ENCODE measurements around the gene C1orf105.

C1orf105 gene

DNA sequence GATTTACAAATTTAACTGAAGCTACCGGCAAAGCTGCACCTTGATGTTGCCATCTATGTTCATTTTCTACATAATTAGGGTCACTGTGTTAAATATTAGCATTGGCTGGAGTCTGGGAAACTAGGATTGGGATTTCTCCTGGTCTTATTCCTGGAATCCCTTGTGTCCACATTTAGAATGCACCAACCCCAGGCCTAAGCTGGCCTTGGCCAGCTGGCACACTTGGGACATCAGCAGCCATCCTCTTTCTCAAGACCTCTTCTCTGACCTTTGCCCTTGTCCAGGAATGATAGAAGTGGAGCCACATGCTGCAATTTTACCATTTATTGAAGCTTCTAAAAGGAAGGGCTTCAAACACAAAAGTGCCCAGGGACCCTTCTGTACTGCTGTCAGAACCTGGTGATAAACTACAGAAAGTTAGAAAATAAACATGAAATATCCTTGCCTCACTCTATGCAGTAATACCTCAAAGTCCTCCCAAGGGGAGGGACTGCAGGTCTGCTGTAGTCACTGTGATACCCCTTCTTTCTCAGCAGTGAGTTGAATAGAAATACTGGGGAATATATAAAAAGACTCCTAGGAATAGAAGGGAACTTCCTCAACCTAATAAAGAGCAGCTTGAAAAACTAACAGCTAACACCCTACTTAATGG is 37.1 kb downstream of the C1orf105 start:
- TF ChIP-seq CTCF (conservative IDR thresholded peaks at IDR 0.05) (no peak), ZFX (IDR thresholded peaks at IDR 0.05) (no peak)
- H3K27ac ChIP-seq = no peak overlapping the region

- no peak overlapping the region for H3K27ac ChIP-seq
- TF ChIP-seq CTCF (conservative IDR thresholded peaks at IDR 0.05) = no peak
- no peak for TF ChIP-seq ZFX (IDR thresholded peaks at IDR 0.05)
These were observed 39.7 kb downstream of the C1orf105 start for GRCh38 chr1:172460177-172460576.

DNA sequence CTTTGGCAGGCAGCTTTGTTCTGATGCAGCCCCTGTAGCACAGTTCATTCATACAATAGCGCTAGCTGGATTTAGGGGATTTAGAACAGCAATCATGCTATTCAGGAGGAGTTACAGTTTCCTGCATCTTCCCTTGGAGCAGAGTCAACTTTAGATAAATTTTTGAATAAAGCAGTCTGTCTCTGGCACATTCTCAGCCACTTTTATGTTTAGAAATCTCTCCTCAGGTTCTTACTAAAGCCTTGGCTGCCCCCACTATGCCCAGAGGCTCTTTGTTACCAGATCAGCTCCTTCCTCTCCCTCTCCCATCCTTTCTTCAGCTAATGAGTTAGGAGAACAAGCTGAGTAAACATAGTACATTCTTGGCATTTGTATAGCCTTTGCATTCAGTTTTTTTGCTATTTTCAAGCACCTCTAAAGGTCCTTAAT is 40.4 kb downstream of the C1orf105 start:
- H3K27ac ChIP-seq = no peak overlapping the region
- TF ChIP-seq ZFX (IDR thresholded peaks at IDR 0.05) (no peak), CTCF (conservative IDR thresholded peaks at IDR 0.05) (no peak)

DNA sequence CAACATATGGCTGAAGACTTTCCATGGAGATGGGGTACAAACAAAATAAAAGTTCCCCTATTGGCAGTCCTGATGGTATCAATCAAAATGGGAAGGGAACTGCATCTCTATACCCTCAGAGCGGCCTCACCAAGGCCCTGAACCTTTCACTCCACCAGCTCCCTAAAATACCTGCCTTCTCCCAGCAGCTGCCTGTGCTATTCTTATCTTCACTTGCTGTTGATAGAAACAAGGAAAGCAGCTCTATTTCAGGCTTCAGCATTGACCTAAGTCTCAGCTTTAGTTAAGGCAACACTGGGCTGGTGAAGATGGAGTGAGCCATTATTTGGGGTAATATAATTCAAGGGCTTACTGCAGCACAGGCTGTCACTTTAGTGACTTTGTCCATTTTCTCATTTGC is 45.1 kb downstream of the C1orf105 start:
- TF ChIP-seq ZFX (IDR thresholded peaks at IDR 0.05) (no peak), CTCF (conservative IDR thresholded peaks at IDR 0.05) (no peak)
- H3K27ac ChIP-seq = no peak overlapping the region

DNA sequence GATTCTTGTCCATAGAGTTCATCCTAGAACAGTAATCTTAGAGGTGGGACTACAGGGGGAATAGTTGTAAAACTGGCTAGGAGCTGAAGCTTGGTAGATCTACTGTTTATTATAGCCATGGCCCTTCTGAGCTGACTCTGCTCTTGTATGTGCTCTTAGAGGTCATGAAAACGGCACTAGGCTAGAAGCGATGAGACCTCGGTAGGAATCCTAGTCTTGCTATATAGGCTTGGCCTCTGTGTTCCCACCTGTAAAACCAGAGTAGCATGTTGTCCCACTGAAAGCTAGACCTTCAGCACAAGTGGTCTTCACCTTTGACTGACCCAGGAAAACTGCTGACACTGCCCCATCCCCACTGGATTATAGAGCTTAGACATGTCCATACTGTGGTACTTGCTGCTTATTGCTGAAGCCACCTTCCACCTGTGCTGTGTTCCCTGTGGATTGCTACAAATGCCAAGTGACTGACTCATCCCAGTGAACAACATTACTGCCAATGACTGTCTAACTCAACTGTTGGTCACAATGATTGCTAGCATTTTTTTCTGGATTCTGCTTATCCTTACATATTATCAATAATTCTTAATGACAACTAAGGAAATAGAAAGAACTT is 46.4 kb downstream of the C1orf105 start:
- TF ChIP-seq CTCF (conservative IDR thresholded peaks at IDR 0.05) (no peak), ZFX (IDR thresholded peaks at IDR 0.05) (no peak)

DNA sequence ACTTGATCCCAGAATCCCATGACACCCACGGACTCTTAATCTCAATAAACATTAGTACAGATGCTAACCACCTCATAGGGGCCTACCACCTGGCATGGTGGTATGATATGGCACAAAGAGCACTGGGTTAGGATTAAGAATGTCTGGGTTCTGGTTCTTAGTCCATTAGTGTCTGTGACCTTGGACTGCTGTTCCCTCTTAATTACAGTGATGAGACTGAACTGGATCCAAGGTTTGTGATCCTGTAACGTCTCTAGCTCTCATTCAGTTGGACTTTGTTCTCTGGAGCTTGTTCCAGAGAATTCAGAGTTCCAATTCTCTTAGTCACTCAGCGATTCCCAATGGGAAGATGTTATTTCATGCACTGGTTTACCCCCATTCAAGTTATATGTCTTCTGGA is 47.0 kb downstream of the C1orf105 start:
- TF ChIP-seq CTCF (conservative IDR thresholded peaks at IDR 0.05) = no peak
- no peak for TF ChIP-seq ZFX (IDR thresholded peaks at IDR 0.05)

More for the DNA sequence above, 46.4 kb downstream of the C1orf105 start:
- no peak overlapping the region for H3K27ac ChIP-seq

DNA sequence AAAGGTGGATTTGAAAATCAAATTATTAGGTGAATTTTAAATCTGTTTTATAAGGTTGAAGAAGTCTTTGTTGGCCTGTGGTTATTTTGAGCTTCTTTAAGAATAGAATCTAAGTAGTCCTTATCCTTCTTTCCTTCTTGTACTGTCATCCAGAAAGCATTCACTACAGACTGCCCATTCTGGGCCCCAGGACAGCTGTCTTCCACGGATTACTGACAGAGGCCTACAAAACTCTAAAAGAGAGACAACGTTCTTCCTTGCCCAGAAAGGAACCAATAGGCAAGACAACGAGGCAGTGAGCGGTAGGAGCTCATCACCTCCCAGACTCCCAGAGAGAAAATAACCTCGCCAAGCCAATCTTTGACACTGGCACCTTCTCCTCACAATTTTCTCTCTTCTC is 47.8 kb downstream of the C1orf105 start:
- TF ChIP-seq CTCF (conservative IDR thresholded peaks at IDR 0.05) = no peak
- no peak for TF ChIP-seq ZFX (IDR thresholded peaks at IDR 0.05)
- no peak overlapping the region for H3K27ac ChIP-seq

More for the DNA sequence above, 47.0 kb downstream of the C1orf105 start:
- H3K27ac ChIP-seq = no peak overlapping the region
